HG03095 (cell line): ENCODE data around the gene GPD1L.
A peak's percentile ranks its signal among the peaks of the same experiment; 100 is the strongest.
"Not testable (repeated sequence)": the region's sequence is repeated elsewhere in the genome, so short reads cannot be mapped to it uniquely, and the experiment has no call there.

Experiments
- ATAC-seq: cut with Tn5 transposase; IDR thresholded peaks from one replicate; pipeline ENCODE4 v1.9.1; 2021; ENCODE audit warnings: moderate library complexity; ENCODE audit not compliant: unreplicated experiment

GPD1L gene

DNA sequence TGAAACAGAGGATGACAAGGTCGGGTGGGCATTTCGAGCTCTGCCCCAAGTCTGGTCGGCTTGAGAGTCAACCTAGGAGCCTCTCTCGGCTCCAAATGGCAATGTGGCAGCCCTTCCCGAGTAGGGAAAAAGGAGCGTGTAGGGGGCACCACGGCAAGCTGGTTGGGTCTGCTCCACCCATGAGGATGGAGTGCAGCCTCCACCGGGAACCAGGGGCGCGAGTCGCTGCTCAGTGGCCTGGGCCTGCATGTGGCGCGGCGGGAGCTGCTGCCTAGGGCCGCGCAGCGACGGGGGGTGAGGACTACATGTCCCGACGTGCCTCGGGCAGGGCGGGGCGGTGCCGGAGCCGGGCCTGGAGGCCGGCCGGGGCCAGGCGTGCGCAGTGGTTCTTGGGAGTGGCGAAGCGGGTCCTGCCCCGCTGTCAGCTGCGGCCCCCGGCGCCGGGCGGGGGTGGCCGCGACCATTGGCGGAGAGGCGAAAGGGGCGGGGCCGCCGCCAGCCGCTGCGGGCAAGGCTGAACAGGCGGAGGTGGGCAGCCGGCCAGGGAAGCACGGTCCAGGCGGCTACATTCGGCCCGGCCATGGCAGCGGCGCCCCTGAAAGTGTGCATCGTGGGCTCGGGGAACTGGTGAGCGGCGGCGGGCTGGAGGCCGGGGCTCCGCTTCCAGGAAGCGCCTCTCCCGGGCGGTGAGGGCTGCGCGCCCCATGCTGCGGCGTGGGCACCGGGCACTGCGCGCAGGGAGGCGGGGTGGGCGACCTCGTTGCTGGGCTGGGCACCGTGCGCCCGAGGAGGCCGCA is at the start of gene GPD1L:
GPD1L (plus strand) TSS at position 489 of the 797 bp plus-strand sequence; CDS start at position 581, 92 bp downstream.
- ATAC-seq: peak; percentile 100

DNA sequence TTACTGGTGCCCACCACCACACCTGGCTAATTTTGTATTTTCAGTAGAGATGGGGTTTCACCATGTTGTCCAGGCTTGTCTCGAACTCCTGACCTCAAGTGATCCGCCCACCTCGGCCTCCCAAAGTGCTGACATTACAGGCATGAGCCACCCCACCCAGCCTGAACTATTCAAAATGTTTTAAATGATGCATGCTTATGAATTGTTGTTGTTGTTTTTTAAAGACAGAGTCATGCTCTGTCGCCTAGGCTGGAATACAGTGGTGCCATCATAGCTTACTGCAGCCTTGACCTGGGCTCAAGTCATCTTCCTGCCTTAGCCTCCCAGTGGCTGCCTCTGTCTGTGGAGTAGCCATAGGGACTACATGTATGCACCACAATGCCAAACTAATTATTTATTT is 48.0 kb upstream of the GPD1L start:
- not testable (repeated sequence) for ATAC-seq

DNA sequence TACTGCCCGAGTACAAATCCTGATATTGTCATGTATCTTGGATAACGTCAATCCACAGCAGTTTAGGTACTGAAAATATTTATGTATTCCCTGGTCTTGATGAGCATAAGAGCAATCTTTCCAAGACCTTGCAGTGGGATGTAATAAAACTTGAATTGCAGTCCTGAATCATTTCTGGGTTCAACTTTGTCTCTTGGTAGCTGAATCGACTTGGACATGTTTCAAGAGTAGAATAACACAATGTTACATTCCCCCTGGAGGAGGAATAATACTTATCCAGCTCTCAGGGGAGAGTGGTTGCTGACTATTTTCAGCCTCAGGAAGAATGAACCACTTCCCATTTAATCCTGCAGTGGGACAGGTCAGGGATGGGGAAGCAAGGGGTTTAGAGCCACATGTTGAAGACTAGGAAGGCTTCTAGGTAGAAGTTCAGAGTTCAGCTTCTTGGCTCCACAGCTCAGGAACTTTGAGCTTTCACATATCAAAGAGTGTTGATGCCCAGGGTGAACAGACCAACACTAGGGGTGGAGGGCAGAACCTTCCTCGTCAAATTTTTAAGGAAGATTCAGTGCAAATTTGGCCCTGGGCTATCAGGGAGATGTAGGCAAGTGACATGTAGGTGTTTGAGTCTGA is 43.4 kb upstream of the GPD1L start:
- ATAC-seq: no peak

DNA sequence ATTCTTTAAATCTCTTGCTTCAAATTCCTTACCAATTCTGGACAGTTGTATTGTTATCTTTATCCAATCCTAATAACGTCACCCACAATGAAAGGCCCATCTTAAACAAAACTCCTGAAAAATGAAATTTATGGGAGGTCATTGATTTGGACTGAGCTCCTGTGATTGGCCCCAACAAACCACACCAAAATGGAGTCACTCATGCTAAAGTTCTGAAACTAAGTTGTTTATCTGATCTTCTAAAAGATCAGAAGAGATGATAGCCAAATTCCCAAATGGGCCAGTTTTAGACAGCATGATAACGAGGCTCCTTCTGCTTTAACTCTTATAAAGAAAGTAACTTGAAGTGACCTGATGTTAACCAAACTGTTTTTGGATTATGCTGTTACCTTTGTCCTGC is 39.7 kb upstream of the GPD1L start:
- no peak for ATAC-seq

DNA sequence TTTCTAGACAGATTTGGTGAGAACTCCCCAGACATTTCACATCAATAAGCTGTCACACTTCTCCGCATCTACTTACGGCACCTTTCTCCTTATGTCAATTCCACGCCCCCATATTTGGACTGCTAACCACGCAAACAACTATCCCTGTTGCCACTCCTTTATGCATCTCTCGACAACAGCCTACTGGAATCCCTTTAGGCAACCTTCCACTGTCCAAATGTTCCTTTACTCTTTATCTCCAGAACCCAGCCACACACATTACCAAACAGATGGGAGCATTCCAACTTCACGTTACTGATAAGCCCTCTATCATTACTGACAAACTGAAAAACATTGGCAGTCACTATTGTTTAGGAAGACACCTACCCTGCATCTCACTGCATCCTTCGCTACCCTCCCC is 32.2 kb upstream of the GPD1L start:
- ATAC-seq: not testable (repeated sequence)

DNA sequence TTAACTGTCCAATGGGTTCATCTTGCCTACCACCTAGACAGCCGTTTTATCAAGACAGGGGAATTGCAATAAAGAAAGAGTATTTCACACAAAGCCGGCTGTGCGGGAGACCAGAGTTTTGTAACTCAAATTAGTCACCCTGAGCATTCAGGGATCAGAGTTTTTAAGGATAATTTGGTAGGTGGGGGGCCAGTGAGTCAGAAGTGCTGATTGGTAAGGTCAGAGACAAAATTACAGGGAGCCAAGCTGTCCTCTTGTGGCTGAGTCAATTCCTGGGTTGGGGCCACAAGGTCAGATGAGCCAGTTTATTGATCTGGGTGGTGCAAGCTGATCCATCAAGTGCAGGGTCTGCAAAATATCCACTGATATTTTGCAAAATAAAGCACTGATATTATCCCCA is 29.9 kb upstream of the GPD1L start:
- ATAC-seq: no peak

DNA sequence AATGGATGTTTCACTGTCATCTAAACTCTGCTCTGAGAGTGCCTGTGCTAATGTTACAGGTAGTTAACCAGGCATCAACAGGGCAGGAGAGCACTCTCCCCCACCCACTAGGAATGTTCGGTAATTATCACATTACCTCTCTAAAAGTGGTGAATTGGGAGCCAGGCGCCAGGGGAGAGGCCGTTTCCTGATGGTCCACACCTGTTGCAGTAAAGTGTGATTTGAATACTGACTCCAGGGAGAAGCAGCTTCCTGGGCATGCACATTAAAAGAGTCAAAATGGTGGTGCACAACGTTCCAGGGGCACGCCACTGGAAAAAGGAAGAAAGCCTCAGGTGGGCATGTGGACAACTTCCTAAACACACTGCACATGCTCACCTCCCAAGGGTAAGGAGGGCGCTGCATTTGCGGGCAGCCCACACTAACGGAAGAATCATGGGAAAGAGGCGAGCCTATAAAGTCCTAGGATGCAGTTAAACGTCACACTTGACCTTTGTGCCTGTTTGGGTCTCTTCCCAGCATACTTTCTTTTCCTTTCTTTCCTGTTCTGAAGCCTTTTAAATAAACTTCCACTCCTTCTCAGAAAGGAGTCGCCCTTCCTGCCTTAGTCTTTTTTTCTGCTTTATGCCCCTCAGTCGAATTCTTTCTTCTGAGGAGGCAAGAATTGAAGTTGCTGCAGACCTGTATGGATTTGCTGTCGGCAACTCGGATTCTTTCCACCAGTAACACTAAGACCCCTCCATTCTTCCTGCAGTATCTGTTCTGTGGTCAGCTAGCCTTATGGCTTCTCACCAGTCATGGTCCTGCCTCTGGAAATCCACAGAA is 28.9 kb upstream of the GPD1L start:
- ATAC-seq: no peak

DNA sequence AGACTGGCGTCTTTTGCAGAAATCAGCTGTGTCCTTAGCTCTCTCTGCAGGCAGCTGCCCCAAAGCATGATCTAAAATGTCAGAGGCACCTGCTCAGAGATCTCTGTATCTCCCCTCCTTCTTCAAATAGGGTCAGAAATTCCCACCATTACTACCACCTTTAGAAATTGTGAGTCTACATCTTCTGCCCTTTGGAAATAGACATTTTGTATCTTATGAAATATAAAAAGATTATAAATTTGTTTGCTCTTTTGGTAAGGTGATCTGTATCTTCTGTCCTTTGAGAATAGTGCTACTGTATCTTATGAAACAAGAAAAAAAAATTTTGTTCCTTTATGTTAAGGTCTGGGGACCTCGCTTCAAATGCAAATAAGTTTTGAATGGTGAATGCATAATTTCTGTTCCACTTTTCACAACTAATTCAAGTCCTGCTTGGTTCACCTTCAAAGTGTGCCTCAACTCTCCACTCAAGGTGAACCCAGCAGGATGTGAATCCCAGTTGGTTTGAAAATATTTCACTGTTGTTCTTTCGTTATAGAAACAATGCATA is 28.3 kb upstream of the GPD1L start:
- ATAC-seq: no peak

DNA sequence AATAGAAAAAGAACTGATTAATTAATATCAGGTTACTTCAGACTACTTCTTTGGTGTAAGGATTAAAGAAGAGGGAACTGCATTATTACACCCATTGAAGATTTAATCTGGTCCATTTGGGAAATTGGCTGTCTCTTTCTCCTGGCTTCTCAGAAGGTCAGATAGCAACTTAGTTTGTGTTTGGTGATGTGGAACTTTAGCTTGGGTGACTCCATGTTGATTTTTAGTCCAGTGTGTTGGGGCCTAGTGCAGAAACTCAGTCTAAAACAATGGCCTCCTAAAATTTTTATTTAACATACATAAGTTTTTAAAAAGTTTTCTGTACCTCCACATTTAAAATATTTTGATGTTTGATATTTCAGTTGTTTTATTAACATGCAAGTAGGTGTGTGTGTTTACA is 27.6 kb upstream of the GPD1L start:
- ATAC-seq: no peak

DNA sequence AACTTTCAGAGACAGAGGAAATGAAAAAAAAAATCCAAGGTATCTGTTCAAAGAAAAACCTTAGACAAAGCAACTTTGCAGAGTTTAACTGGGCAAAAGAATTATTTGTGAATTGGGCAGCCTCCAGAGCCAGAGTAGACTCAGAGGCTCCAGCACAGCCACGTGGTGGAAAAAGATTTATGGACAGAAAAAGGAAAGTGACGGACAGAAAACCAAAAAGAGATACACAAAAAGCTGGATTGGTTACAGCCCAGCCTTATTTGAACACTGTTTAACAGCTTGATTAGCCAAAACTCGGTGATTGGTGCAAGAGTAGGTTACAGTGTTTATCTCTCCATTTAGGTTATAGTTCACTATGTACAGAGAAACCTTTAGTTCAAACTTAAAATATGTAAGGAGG is 23.7 kb upstream of the GPD1L start:
- ATAC-seq: no peak

DNA sequence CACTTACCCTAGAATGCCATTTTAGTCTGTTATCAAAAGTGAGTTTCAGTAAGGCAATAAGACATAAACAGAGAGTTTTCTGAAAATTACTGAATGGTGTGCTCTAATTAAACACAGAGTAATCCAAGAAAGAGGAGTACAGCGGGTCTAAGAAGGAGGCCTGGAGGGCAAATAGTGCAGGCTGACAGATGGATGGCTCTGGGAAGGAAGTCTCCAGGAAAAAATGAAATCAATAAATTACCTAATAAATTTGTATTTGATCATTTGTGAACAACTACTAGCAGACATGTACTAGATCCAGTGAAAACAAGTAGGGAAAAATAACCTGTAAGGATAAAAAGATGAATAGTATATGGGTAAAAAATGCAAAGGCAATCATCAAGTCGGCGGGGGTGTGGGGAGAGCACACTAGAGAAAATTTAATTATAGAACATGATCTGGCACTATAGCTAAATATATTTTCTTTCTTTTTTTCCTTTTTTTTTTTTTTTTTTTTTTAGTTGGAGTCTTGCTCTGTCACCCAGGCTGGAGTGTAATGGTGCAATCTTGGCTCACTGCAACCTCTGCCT is 22.6 kb upstream of the GPD1L start:
- ATAC-seq: no peak

DNA sequence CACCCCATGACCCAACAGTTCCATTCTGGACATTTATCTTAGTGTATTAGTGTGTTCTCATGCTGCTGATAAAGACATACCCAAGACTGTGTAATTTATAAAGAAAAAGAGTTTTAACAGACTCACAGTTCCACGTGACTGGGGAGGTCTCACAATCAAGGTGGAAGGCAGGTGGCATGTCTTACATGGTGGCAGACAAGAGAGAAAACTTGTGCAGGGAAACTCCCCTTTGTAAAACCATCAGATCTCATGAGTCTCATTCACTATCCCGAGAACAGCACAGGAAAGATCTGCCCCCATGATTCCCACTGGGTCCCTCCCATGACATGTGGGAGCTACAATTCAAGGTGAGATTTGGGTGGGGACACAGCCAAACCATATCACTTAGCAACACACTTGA is 21.6 kb upstream of the GPD1L start:
- no peak for ATAC-seq

DNA sequence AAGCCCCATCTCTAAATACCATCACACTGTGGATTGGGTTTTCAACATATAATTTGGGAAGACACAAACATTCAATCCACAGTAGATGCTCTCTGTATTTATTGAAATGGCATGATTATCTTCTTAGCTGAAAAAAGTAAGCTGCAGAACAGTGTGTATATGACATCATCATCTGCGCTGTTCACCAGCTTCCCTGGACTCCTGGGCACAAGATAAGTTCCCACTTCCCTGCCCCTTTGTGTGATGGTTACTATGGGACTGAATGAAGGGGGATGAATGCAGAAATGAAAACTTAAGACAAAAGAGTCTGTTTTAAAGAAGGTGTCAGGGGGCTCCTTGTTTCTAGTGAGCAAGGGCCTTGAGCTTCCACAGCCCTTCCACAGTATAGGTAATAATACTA is 20.0 kb upstream of the GPD1L start:
- ATAC-seq: no peak

DNA sequence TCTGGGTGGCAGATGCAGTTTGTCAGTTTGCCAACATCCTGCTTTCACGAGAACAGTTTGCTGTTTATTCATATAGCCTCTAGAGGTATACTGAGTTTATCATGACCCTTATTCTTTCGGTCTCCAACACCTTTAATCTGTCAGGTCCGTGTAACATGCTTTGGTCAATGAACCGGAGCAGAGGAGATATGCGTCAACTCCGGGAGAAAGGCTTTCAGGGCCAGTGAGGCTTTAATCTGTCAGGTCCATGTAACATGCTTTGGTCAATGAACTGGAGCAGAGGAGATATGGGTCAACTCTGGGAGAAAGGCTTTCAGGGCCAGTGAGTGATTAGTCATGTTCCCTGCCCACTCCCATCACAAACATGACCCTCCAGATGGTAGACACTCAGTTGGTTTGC is 16.9 kb upstream of the GPD1L start:
- no peak for ATAC-seq

DNA sequence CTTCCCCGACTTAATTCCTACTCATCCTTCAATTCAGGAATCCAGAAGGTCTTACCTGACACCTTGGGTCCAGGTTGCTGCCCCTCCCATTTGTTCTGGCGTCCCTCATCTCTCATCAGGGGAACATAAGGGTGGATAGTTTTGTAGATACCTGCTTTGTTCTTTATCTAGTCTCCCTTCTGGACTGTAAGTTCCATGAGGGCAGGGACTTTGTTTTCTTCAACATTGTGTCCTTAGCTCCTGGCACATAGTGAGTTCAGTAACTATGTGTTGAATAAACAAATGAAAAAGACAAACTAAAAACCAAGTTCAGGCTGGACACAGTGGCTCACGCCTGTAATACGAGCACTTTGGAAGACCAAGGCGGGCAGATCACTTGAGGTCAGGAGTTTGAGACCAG is 13.2 kb upstream of the GPD1L start:
- no peak for ATAC-seq

DNA sequence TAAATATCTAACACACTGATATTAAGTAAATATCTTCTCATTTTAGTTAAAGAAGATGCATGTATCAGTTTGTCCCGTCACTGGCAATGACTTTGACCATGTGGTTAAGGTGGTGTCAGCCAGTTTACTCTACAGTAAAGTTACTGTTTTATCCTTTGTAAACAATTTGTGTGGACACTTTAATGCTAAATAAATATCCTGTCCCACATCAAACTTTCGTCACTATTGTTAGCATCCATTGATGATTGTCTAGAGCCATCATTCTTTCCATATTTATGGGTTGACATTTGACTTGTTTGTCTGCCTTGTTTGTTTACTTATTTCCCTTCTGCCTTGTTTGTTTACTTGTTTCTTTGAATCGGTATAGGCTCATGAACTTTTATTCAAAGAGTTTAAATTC is 11.0 kb upstream of the GPD1L start:
- no peak for ATAC-seq

DNA sequence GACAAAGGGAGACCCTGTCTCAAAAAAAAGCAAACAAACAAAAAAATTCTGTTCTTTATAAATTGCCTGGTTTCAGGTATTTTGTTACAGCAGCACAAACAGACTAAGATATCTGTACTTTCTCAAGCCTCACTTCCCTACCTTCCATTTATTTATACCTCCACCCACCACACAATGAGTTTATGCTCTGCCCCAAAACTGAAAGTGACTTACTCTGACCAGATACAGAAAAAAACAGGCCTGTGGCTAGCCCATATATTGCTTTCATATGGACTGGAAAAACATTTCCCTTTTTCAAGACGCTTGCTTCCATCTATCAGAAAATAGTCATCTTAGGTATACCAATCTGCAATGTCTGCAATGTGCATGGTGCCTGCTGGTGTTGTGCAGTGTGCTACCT is 8.7 kb upstream of the GPD1L start:
- peak; percentile 68 for ATAC-seq

DNA sequence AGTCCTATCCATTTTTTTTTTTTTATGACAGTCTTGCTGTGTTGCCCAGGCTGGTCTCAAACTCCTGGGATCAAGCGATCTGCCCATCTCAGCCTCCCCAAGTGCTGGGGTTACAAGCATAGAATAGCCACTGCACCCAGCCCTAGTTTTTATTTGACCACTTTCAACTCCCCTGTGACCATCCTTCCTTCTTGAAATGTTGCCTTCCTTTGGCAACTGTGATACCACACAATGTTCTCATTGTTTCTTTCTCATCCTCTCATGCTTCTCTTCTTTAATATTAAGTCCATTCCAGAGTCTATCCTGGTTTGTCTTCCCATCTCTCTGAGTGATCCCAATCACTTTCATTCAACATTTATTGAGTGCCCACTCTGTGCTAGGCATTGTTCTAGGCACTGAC is 7.9 kb upstream of the GPD1L start:
- no peak for ATAC-seq

DNA sequence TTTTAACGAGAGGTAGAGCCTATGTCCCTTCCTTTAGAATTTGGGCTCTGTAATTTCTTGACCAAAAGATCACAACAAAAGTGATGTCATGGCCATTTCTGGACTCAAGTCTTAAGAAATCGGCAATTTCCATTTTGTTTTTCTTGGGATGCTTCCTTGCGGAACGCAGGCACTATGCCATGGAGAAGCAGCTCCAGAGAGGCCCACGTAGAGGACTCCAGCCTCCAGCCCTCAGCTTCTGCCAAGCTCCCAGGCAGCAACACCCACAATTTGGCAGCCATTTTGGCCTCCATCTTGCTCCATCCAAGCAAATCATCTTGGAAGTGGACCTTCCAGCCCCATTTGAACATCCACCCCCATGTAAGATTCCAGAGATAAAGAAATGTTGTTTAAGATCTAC is 6.0 kb upstream of the GPD1L start:
- ATAC-seq: no peak

DNA sequence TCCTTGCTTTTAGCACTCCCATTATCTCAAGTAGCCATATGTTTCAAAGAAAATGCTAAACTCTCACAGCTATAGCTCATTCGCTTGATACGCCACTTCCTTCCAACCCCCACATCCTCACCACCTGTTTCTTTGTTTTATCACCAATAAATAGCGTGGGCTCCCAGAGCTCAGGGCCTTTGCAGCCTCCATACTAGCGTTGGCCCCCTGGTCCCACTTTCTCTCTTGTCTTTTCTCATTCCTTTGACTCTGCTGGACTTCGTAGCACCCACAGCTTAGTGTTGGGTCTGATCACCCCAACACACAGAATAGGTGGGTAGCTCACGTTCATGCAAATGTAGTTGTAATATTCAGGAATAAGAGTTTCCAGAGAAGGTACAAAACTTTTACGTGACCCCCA is 4.1 kb upstream of the GPD1L start:
- ATAC-seq: no peak

DNA sequence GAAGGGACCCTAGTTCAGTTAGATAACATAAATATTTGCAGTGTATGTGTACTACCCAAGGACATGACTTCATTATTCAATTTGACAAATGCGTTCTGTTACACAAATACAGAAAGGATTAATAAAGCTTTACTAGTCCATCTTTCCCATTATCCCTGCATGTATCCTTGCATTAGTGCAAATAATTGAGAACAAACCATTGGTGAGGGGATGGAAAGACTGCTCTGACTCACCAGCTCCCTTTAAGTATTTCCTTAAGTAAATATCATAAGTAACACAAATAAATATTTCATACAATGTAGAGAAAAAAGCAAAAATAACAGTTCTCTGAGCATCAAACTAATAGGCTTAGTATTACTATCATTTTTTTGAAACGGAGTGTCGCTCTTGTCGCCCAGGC is 1.9 kb upstream of the GPD1L start:
- ATAC-seq: no peak
